NCI-H187 treated with DMSO at 0.1 percent for 48 hours (cell line): ENCODE data around the gene SLC4A7.
"Not testable (repeated sequence)": the region's sequence is repeated elsewhere in the genome, so short reads cannot be mapped to it uniquely, and the experiment has no call there.

Experiments
- DNase-seq: peaks from one replicate; lab custom pipeline; 2025; lab: John Stamatoyannopoulos, UW

Gene SLC4A7

DNA sequence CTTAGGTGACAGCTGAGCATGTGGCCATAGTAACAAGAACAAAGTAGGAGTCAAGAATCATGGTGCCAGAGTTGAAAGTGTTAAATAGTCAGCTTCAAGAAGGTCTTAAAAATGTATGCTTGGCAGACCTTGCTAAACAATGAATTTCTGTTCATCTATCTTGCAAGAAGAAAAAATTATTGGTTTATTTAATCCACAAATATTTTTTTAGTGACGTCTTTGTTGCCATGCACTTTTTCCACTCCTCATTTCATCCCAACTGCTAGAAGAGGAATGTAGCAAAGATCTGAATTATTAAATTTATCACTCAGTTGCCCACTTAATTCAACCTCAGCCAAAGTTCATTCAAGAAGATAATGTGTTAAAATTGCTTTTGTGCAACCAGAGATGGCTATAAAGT is 3.2 kb upstream of the SLC4A7 start:
- no peak for DNase-seq

GRCh38 chr3:27486336-27486735 is 2.2 kb upstream of the SLC4A7 start:
- DNase-seq = no peak

DNA sequence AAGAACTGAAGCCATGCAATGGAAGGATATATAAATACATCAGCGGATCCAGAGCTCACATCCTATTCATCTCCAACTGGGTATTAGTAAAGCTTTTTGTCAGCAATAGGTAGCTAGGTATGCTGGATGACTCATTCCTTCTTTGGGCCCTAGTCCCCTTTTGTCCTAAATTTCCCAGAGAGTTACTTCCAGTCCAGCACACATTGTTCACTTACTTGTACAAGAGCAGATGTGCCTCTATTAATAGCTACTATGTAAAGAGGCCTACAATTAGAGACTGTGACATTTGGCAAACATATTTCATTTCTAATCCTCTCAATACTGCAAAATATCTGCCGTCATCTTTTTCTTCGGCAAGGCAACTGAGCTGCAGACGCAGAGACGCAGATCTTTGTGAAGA is 1.7 kb upstream of the SLC4A7 start:
- no peak for DNase-seq

GRCh38 chr3:27483117-27484014 is 818 bp downstream of the SLC4A7 start:
- no peak for DNase-seq

GRCh38 chr3:27479806-27480543 is 4.2 kb downstream of the SLC4A7 start:
- no peak for DNase-seq

DNA sequence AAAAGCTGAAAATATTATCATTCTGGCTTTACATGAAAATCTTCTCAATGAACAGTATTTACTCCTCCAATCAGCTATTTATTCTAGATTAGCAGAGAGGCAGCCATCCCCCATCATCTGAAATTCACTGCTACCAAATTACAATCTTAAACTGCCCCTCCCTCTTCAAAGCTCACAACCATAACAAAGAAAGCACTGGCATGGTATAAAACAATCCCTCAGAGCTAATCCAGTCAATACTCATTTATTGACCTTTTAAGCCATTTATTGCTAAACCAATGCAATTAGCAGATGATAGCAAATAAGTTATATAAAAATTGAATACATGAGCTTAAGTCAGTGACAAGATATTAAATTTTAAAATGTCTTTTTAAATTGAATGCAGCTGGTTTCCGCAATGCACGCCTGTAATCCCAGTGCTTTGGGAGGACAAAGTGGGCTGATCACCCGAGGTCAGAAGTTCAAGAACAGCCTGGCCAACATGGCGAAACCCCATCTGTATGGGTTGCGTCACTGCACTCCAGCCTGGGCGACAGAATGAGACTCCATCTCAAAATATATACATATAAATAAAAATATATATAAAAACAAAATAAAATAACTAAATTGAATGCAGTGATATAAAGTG is 12.1 kb downstream of the SLC4A7 start:
- DNase-seq = no peak

GRCh38 chr3:27468283-27468886 is 15.8 kb downstream of the SLC4A7 start:
- DNase-seq = no peak

GRCh38 chr3:27467545-27467944 is 16.6 kb downstream of the SLC4A7 start:
- no peak for DNase-seq

DNA sequence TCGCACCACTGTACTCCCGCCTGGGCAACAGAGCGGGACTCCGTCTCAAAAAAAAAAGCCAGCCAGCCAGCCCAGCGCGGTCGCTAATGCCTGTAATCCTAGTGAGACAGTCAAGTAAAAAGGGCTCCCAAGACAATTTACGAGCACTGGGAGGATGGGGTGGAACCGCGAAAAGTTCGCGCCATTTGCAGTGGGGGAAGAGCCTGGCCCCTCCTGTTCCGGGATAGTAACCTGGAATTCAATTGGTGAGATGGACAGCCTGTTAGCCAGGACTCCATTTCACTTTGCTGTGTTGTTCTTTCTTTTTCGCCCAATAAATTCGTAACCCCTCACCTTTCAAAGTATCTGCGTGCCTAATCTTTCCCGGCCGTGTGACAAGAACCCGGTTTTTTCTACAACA is 19.5 kb downstream of the SLC4A7 start:
- DNase-seq = no peak

GRCh38 chr3:27462228-27462627 is 22.0 kb downstream of the SLC4A7 start:
- no peak for DNase-seq

GRCh38 chr3:27458929-27459328 is 25.3 kb downstream of the SLC4A7 start:
- DNase-seq = no peak

DNA sequence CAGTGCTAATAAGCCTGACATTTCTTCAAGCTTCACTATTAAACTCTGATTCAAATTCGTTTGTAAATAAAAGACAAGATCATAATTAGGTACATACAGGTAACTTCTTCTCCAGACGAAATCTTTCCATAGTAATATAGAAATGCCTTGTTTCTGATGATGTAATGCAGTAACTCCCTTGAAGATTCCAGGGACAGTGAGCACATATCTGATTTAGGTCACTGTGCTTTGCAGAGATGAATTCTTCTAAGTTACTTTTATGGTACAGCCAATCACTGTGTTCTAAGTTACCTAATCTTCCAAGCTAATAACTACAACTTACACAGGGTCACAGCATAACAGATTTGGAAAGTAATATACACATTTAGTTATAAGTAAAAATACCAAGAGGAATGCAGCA is 27.6 kb downstream of the SLC4A7 start:
- no peak for DNase-seq

GRCh38 chr3:27454914-27455313 is 29.3 kb downstream of the SLC4A7 start:
- no peak for DNase-seq

DNA sequence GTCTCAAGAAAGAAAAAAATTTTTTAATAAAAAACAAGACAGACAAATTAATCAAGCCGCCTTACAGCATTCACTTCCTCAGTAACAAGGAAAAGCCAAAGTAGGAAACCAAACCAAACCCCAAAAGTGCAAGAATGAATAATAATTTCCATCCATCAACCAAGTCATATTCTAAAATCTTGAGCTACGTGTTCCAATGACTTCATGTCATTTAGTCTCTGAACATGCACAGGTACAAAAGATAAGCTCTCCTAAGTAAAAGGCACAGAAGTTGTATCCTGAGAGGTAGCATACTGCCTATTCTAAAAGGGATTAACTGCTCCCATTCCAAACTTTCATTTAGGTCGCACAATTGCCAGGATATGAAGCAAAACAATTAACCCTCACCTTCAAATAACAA is 29.7 kb downstream of the SLC4A7 start:
- no peak for DNase-seq

- DNase-seq = no peak
These were observed 31.7 kb downstream of the SLC4A7 start for GRCh38 chr3:27452368-27453090.

- DNase-seq = no peak
These were observed 32.3 kb downstream of the SLC4A7 start for GRCh38 chr3:27451842-27452241.

DNA sequence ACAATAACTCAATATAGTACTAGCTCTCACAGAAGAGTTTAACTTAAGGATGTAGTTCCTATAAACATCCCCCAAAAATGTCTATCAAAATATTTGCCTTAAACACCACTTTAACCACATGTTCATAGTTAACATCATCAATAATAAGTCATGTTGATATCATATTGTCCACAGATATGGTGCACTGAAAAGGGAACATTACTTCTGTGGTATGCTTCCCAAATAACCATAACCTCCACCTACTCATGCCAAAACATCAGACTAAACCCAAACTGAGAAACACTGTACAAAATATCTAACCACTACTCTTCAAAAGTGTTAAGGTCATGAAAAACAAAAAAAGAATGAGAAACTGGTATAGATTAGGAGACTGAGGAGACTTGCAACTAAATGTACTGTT is 32.9 kb downstream of the SLC4A7 start:
- no peak for DNase-seq

- no peak for DNase-seq
These were observed 34.5 kb downstream of the SLC4A7 start for GRCh38 chr3:27449530-27450150.

DNA sequence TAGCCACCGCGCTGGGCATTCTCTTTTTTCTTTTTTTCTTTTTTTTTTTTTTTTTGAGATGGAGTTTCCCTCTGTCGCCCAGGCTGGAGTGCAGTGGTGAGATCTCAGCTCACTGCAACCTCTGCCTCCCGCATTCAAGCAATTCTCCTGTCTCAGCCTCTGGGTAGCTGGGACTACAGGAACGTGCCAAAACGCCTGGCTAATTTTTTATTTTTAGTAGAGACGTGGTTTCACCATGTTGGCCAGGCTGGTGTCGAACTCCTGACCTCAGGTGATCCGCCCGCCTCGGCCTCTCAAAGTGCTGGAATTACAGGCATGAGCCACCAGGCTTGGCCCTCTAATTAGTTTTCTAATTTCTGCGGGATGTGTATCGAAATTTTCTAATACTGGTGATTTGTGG is 41.2 kb downstream of the SLC4A7 start:
- DNase-seq = not testable (repeated sequence)

DNA sequence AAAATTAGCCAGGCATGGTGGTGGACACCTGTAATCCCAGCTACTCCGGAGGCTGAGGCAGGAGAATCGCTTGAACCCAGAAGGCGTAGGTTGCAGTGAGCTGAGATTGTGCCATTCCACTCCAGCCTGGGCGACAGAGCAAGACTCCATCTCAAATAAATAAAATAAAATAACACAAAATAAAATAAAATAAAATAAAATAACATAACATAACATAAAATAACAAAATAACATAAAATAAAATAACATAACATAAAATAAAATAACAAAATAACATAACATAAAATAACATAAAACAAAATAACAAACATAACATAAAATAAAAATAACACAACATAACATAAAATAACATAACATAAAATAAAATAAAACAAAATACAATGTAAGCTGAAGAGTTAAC is 45.8 kb downstream of the SLC4A7 start:
- DNase-seq = not testable (repeated sequence)

DNA sequence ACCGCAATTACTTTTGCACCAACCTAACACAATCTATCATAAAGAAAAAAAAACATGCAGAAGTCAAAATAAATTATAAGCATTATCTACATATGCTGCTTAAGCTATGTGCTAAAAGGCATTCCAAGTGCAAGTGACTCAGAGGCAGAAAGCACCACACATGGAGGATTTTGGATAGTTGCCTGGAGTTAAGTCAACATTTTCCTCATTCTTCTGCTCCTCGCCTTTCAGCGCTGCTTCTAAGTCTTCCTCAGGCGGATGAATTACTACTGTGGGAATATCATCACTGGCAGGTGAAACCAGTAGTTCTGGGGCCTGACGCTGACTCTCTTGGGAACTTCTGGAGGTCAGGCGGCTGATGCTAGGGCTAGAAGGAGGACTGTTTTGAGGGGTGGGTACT is 53.1 kb downstream of the SLC4A7 start:
- no peak for DNase-seq
